Erythroblast (primary cell): Measurements from ENCODE around the gene ADGRD1.

Source experiments
- GATA1 ChIP-seq: IDR thresholded peaks from 2 replicates; pipeline ENCODE4 v1.6.1; 2011; ENCODE audit warnings: low read depth, mild to moderate bottlenecking, control low read depth, low read length, moderate library complexity
- POLR2A ChIP-seq: IDR thresholded peaks from 2 replicates; pipeline ENCODE4 v1.6.1; 2011; ENCODE audit warnings: mild to moderate bottlenecking, low read length

DNA sequence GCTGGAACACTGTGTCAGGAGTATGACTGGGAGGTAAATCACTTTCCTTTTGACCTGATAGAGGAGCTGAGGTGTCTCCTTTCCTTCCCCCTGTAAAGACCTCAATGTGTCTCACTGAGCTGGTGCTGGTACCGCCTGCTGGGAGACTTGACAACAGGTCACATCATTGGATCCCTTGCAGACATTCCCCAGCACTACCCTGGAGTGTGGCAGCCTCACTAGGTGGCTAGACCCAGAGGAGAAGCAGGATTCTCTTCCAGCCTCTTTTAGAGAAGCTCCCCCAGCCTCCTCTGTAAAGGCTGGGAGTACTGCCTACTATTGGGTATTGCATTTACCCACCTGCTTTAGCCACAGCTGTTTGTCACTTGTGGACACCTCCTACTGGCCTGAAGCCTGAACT is 223.9 kb downstream of the ADGRD1 start:
- TF ChIP-seq POLR2A (no peak), GATA1 (no peak)
